ENCODE measurements around the gene ZFHX2.

The ZFHX2 gene

GRCh38 chr14:23570806-23571483 is 19.4 kb upstream of the ZFHX2 start:
- H3K4me3 ChIP-seq (replicated peaks; ENCODE audit: low read depth, low read length), result no peak overlapping the region
- no peak for DNase-seq (ENCODE audit: low read depth)
- no peak for TF ChIP-seq CTCF (IDR thresholded peaks at IDR 0.05; ENCODE audit: low read length, missing control alignments)

GRCh38 chr14:23569443-23570151 is 18.0 kb upstream of the ZFHX2 start:
- DNase-seq (ENCODE audit: low read depth), result no peak
- H3K4me3 ChIP-seq (replicated peaks; ENCODE audit: low read depth, low read length), result no peak overlapping the region
- TF ChIP-seq CTCF (IDR thresholded peaks at IDR 0.05; ENCODE audit: low read length, missing control alignments), result no peak

GRCh38 chr14:23568600-23569331 is 17.2 kb upstream of the ZFHX2 start:
- no peak overlapping the region for H3K4me3 ChIP-seq (replicated peaks; ENCODE audit: low read depth, low read length)
- DNase-seq (ENCODE audit: low read depth), result no peak
- TF ChIP-seq CTCF (IDR thresholded peaks at IDR 0.05; ENCODE audit: low read length, missing control alignments), result peak; percentile 34

GRCh38 chr14:23568021-23568599 is 16.5 kb upstream of the ZFHX2 start:
- DNase-seq (ENCODE audit: low read depth), result no peak
- peak overlapping the region; percentile 74 for H3K4me3 ChIP-seq (replicated peaks; ENCODE audit: low read depth, low read length)
- TF ChIP-seq CTCF (IDR thresholded peaks at IDR 0.05; ENCODE audit: low read length, missing control alignments), result no peak

- TF ChIP-seq CTCF (IDR thresholded peaks at IDR 0.05; ENCODE audit: low read length, missing control alignments), result no peak
- peak; percentile 74 for DNase-seq (ENCODE audit: low read depth)
- peak within 1 kb of the TSS; percentile 74 for H3K4me3 ChIP-seq (replicated peaks; ENCODE audit: low read depth, low read length)
These were observed 15.8 kb upstream of the ZFHX2 start, which contains the start of gene AP1G2 for GRCh38 chr14:23567186-23568020. Gene AP1G2 (minus strand): TSS chr14:23567791. CDS start chr14:23567314, 477 bp downstream.

- peak; percentile 22 for DNase-seq (ENCODE audit: low read depth)
- peak overlapping the region; percentile 74 for H3K4me3 ChIP-seq (replicated peaks; ENCODE audit: low read depth, low read length)
- TF ChIP-seq CTCF (IDR thresholded peaks at IDR 0.05; ENCODE audit: low read length, missing control alignments), result peak; percentile 36
These were observed 15.2 kb upstream of the ZFHX2 start for GRCh38 chr14:23566778-23567185.
